Neural cell (in vitro differentiated cells): ENCODE data around the gene GAN. TPM values are rescaled to one million over a fixed set of nuclear protein-coding genes. Genes with fewer than 3 reads are reported as not detected.

Experiments
- H2AFZ ChIP-seq: fragments of 200-600, 300-800 bp; sonication (generic), shearing (Covaris generic); 2 replicates; pipeline ENCODE4 v1.6.0; 2014; ENCODE audit warnings: low read depth, mild to moderate bottlenecking, antibody characterized with exemption, low read length, moderate library complexity
- H3F3A ChIP-seq: fragments of 200-600 bp; shearing (Covaris generic); 2 replicates; pipeline ENCODE4 v1.6.1; 2016; ENCODE audit warnings: mild to moderate bottlenecking, moderate library complexity, mixed read lengths, antibody characterized with exemption, low read length; ENCODE audit not compliant: insufficient read depth, poor library complexity, severe bottlenecking
- H3K27ac ChIP-seq: fragments of 200-600, 300-800 bp; sonication (generic), shearing (Covaris generic); 2 replicates; pipeline ENCODE4 v1.5.1; 2014; ENCODE audit warnings: mild to moderate bottlenecking, low read length, moderate library complexity
- H3K27me3 ChIP-seq: fragments of 300-800, 200-600 bp; sonication (generic), shearing (Covaris generic); 2 replicates; pipeline ENCODE4 v1.6.0; 2014; ENCODE audit warnings: mild to moderate bottlenecking, low read depth, low read length, moderate library complexity; ENCODE audit not compliant: insufficient read depth
- H3K36me3 ChIP-seq: fragments of 300-800, 200-600 bp; sonication (generic), shearing (Covaris generic); 2 replicates; pipeline ENCODE4 v1.5.1; 2014; ENCODE audit warnings: mild to moderate bottlenecking, antibody characterized with exemption, low read length, moderate library complexity; ENCODE audit not compliant: insufficient read depth
- H3K4me2 ChIP-seq: fragments of 300-800, 200-600 bp; sonication (generic), shearing (Covaris generic); 2 replicates; pipeline ENCODE4 v1.6.0; 2014; ENCODE audit warnings: mild to moderate bottlenecking, low read length
- H3K4me3 ChIP-seq: fragments of 300-800, 200-600 bp; sonication (generic), shearing (Covaris generic); 2 replicates; pipeline ENCODE4 v1.5.1; 2014; ENCODE audit warnings: mild to moderate bottlenecking, low read length, moderate library complexity
- H3K79me2 ChIP-seq: fragments of 200-600 bp; shearing (Covaris generic); replicated peaks from 2 replicates; pipeline ENCODE4 v1.6.0; 2014; ENCODE audit warnings: mild to moderate bottlenecking, low read length, moderate library complexity; ENCODE audit not compliant: insufficient read depth
- H3K9ac ChIP-seq: fragments of 300-800, 200-600 bp; sonication (generic), shearing (Covaris generic); 2 replicates; pipeline ENCODE4 v1.6.1; 2016; ENCODE audit warnings: mild to moderate bottlenecking, low read length, mixed read lengths
- H3K9me2 ChIP-seq: fragments of 200-600 bp; shearing (Covaris generic); 2 replicates; pipeline ENCODE4 v1.6.1; 2016; ENCODE audit warnings: mild to moderate bottlenecking, low read length, mixed read lengths; ENCODE audit not compliant: insufficient read depth
- H3K9me3 ChIP-seq: fragments of 200-600, 300-800 bp; sonication (generic), shearing (Covaris generic); 2 replicates; pipeline ENCODE4 v1.6.1; 2016; ENCODE audit warnings: mild to moderate bottlenecking, mixed run types, low read length, moderate library complexity, mixed read lengths
- H4K20me1 ChIP-seq: fragments of 200-600 bp; shearing (Covaris generic); 2 replicates; pipeline ENCODE4 v1.6.1; 2016; ENCODE audit warnings: mild to moderate bottlenecking, mixed run types; ENCODE audit not compliant: insufficient read depth
- EP300 ChIP-seq: fragments of 450-650 bp; conservative IDR thresholded peaks from 2 replicates; pipeline ENCODE4 v1.6.1; 2014; ENCODE audit warnings: antibody characterized with exemption, mild to moderate bottlenecking, moderate library complexity; ENCODE audit not compliant: poor library complexity, severe bottlenecking
- EZH2 ChIP-seq: fragments of 200-600, 300-800 bp; shearing (Covaris generic), sonication (generic); IDR thresholded peaks from 2 replicates; pipeline ENCODE4 v1.6.1; 2014; ENCODE audit warnings: antibody characterized with exemption, low read length, borderline replicate concordance, mild to moderate bottlenecking; ENCODE audit not compliant: insufficient read depth, poor library complexity, severe bottlenecking
- MXI1 ChIP-seq: fragments of 450-650 bp; conservative IDR thresholded peaks from 2 replicates; pipeline ENCODE4 v1.6.1; 2014; ENCODE audit warnings: antibody characterized with exemption, mild to moderate bottlenecking; ENCODE audit not compliant: poor library complexity, severe bottlenecking
- POLR2AphosphoS5 ChIP-seq: IDR thresholded peaks from 2 replicates; pipeline ENCODE4 v1.6.1; 2012
- RAD21 ChIP-seq: fragments of 450-650 bp; conservative IDR thresholded peaks from 2 replicates; pipeline ENCODE4 v1.6.1; 2014; ENCODE audit warnings: antibody characterized with exemption, mild to moderate bottlenecking, moderate library complexity
- SMC3 ChIP-seq: fragments of 450-650 bp; conservative IDR thresholded peaks from 2 replicates; pipeline ENCODE4 v1.6.1; 2014; ENCODE audit warnings: antibody characterized with exemption, mild to moderate bottlenecking, moderate library complexity; ENCODE audit not compliant: poor library complexity
- TAF1 ChIP-seq: IDR thresholded peaks from 2 replicates; pipeline ENCODE4 v1.6.1; 2012; ENCODE audit warnings: low read depth
- polyA plus RNA-seq: library from polyadenylated mRNA; depleted of rRNA; stranded (reverse); fragments of >200 nt; gene quantifications from 2 replicates; pipeline ENCODE4 v1.2.3, GENCODE V29; 2014
- TF ChIP-seq, protein P1 (sequence below): fragments of 450-650 bp; IDR thresholded peaks from 2 replicates; pipeline ENCODE4 v1.5.1; 2014; ENCODE audit warnings: antibody characterized with exemption, mild to moderate bottlenecking, moderate library complexity; ENCODE audit not compliant: poor library complexity, severe bottlenecking
- TF ChIP-seq, protein P2 (sequence below): IDR thresholded peaks from 2 replicates; pipeline ENCODE4 v1.6.1; 2012; ENCODE audit warnings: borderline replicate concordance

The GAN gene
- polyA plus RNA-seq, 1 donor from 2014 or later, result 9.1 TPM

DNA sequence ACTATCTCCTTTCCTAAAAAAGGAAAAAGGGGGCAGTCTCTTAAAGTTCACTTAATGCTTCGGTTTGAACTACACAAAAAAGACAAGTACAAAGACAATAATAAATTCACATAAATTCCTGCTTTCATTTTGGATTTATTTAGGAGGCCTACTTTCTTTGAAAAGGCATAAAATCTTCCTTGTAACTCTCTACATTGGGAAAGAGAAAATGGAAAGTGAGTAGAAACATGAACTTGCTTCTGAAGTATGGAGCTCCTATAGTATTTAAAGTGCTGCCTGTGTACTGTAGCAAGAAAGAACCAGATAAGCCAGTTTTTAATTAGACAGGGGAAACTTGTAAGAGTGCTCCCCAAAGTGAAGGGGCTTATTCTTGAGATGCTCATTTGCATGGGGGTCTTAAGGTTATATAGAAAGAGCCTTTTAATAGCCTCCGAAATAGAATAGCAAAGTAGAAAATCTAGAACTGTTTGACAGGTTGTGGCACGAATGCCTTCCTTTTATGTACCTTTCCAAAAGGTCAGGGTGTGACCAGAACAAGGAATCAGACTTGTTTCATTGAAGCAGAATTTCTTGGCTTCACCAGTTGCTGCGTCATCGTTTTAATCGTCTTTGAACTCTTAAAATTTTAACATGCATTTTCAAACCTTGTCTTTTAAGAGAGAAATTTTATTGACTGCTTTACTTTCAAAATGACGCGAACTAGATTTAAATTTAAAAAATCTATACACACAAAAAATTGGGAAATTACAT is 12.9 kb downstream of the GAN start:
- no peaks in the 10 kb centered on the region for H4K20me1 ChIP-seq
- H3K9ac ChIP-seq, result no peak overlapping the region
- H3K9me2 ChIP-seq, result no peaks in the 10 kb centered on the region
- H3K79me2 ChIP-seq, result no peaks in the 10 kb centered on the region
- TF ChIP-seq EZH2 (no peak), MXI1 (no peak), POLR2AphosphoS5 (no peak), RAD21 (no peak), TAF1 (no peak), EP300 (no peak), SMC3 (no peak)
- TF ChIP-seq, protein P1, sequence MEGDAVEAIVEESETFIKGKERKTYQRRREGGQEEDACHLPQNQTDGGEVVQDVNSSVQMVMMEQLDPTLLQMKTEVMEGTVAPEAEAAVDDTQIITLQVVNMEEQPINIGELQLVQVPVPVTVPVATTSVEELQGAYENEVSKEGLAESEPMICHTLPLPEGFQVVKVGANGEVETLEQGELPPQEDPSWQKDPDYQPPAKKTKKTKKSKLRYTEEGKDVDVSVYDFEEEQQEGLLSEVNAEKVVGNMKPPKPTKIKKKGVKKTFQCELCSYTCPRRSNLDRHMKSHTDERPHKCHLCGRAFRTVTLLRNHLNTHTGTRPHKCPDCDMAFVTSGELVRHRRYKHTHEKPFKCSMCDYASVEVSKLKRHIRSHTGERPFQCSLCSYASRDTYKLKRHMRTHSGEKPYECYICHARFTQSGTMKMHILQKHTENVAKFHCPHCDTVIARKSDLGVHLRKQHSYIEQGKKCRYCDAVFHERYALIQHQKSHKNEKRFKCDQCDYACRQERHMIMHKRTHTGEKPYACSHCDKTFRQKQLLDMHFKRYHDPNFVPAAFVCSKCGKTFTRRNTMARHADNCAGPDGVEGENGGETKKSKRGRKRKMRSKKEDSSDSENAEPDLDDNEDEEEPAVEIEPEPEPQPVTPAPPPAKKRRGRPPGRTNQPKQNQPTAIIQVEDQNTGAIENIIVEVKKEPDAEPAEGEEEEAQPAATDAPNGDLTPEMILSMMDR, result no peak
- TF ChIP-seq, protein P2, sequence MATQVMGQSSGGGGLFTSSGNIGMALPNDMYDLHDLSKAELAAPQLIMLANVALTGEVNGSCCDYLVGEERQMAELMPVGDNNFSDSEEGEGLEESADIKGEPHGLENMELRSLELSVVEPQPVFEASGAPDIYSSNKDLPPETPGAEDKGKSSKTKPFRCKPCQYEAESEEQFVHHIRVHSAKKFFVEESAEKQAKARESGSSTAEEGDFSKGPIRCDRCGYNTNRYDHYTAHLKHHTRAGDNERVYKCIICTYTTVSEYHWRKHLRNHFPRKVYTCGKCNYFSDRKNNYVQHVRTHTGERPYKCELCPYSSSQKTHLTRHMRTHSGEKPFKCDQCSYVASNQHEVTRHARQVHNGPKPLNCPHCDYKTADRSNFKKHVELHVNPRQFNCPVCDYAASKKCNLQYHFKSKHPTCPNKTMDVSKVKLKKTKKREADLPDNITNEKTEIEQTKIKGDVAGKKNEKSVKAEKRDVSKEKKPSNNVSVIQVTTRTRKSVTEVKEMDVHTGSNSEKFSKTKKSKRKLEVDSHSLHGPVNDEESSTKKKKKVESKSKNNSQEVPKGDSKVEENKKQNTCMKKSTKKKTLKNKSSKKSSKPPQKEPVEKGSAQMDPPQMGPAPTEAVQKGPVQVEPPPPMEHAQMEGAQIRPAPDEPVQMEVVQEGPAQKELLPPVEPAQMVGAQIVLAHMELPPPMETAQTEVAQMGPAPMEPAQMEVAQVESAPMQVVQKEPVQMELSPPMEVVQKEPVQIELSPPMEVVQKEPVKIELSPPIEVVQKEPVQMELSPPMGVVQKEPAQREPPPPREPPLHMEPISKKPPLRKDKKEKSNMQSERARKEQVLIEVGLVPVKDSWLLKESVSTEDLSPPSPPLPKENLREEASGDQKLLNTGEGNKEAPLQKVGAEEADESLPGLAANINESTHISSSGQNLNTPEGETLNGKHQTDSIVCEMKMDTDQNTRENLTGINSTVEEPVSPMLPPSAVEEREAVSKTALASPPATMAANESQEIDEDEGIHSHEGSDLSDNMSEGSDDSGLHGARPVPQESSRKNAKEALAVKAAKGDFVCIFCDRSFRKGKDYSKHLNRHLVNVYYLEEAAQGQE, result no peak
- no peak overlapping the region for H3K4me2 ChIP-seq
- no peak overlapping the region for H3K27ac ChIP-seq
- H2AFZ ChIP-seq, result no peak overlapping the region
- H3K27me3 ChIP-seq, result no peaks in the 10 kb centered on the region
- no peaks in the 10 kb centered on the region for H3K9me3 ChIP-seq
- no peak overlapping the region for H3K4me3 ChIP-seq
- no peaks in the 10 kb centered on the region for H3K36me3 ChIP-seq
- no peaks in the 10 kb centered on the region for H3F3A ChIP-seq

DNA sequence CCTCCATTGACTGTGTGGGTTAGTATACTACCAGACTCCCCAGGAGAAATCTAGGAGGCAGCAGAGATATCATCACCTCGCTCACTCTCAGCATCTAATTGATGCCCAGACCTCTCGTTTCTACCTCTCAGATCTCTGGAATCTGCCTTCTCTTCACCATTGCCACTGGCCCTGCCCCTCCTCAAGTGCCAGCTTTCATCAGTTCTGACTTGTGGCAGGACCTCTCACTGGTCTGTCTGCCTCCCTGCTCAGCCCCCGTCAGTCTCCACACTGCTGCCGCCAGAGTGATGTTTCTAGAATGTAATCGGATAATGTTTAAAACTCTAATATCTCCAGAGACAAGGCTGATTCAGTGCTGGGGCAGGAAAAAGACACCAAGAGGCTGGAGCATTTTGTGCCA is 15.2 kb downstream of the GAN start:
- no peaks in the 10 kb centered on the region for H3F3A ChIP-seq
- no peaks in the 10 kb centered on the region for H3K79me2 ChIP-seq
- H3K4me3 ChIP-seq, result peak overlapping the region; percentile 4
- no peak overlapping the region for H3K27ac ChIP-seq
- no peak for TF ChIP-seq POLR2AphosphoS5
- no peak for TF ChIP-seq SMC3
- TF ChIP-seq EZH2, result no peak
- TF ChIP-seq MXI1, result no peak
- TF ChIP-seq, protein P2, result no peak
- no peak for TF ChIP-seq EP300
- no peak for TF ChIP-seq TAF1
- TF ChIP-seq, protein P1, result no peak
- no peak for TF ChIP-seq RAD21
- H3K27me3 ChIP-seq, result no peaks in the 10 kb centered on the region
- no peaks in the 10 kb centered on the region for H3K36me3 ChIP-seq
- no peaks in the 10 kb centered on the region for H3K9me3 ChIP-seq
- H4K20me1 ChIP-seq, result no peaks in the 10 kb centered on the region
- no peak overlapping the region for H2AFZ ChIP-seq
- H3K9ac ChIP-seq, result no peak overlapping the region
- no peak overlapping the region for H3K4me2 ChIP-seq
- H3K9me2 ChIP-seq, result no peaks in the 10 kb centered on the region
